ENCODE measurements around the gene KRTAP10-3.

The KRTAP10-3 gene

GRCh38 chr21:44508711-44509445, 49.7 kb downstream of the KRTAP10-3 start:
- DNase-seq (ENCODE audit: insufficient read length, low spot score) (no peak), FAIRE-seq (no peak)
- no peak for TF ChIP-seq POLR2AphosphoS5 (IDR thresholded peaks at IDR 0.05; ENCODE audit: low read depth, low read length)
- no peak for TF ChIP-seq POU2F2 (IDR thresholded peaks at IDR 0.05; ENCODE audit: low read depth, low read length)
- TF ChIP-seq SPI1 (IDR thresholded peaks at IDR 0.05; ENCODE audit: low read depth, low read length) = no peak
- TF ChIP-seq TAF1 (IDR thresholded peaks at IDR 0.05; ENCODE audit: low read depth, low read length) = no peak
- TF ChIP-seq POLR2A (IDR thresholded peaks at IDR 0.05; ENCODE audit: low read depth, low read length) = no peak
- TF ChIP-seq PAX5 (IDR thresholded peaks at IDR 0.05; ENCODE audit: insufficient read depth, low read length, severe bottlenecking) = no peak

- FAIRE-seq = no peak
- TF ChIP-seq POLR2AphosphoS5 (IDR thresholded peaks at IDR 0.05; ENCODE audit: low read depth, low read length) (no peak), TAF1 (IDR thresholded peaks at IDR 0.05; ENCODE audit: low read depth, low read length) (no peak), POLR2A (IDR thresholded peaks at IDR 0.05; ENCODE audit: low read depth, low read length) (no peak)
Observed at GRCh38 chr21:44508426-44508710, 50.2 kb downstream of the KRTAP10-3 start.

More at GRCh38 chr21:44508426-44508710, 50.2 kb downstream of the KRTAP10-3 start:
- no peak for DNase-seq (ENCODE audit: insufficient read length, low spot score)
